Measurements from ENCODE around the gene MOAP1. TPM values are rescaled to one million over a fixed set of nuclear protein-coding genes. Genes with fewer than 3 reads are reported as not detected.

Gene MOAP1
- total RNA-seq, 1 donor from 2014 or later, result 61.1 TPM

GRCh38 chr14:93133464-93133863, 51.2 kb downstream of the MOAP1 start:
- DNase-seq, result no peak
- TF ChIP-seq CTCF (IDR thresholded peaks at IDR 0.05; ENCODE audit: borderline replicate concordance), result no peak
- Histone ChIP-seq H3K4me3 (no peak overlapping the region), H3K9me3 (replicated peaks) (no peaks in the 10 kb centered on the region), H3K4me1 (peaks cover 26% of the 10 kb centered on the region), H3K27me3 (ENCODE audit: low read depth) (no peaks in the 10 kb centered on the region), H3K36me3 (no peaks in the 10 kb centered on the region), H3K27ac (replicated peaks) (peak overlapping the region; percentile 58)
- intact Hi-C loops (cut with micrococcal nuclease), result no loop called here

- no peak overlapping the region for H3K4me3 ChIP-seq
Measured at GRCh38 chr14:93132472-93133065, 52.1 kb downstream of the MOAP1 start.

More at GRCh38 chr14:93132472-93133065, 52.1 kb downstream of the MOAP1 start:
- TF ChIP-seq CTCF (IDR thresholded peaks at IDR 0.05; ENCODE audit: borderline replicate concordance), result peak; percentile 67
- Histone ChIP-seq H3K9me3 (replicated peaks) (no peaks in the 10 kb centered on the region), H3K4me1 (peaks cover 17% of the 10 kb centered on the region), H3K27me3 (ENCODE audit: low read depth) (no peaks in the 10 kb centered on the region), H3K36me3 (no peaks in the 10 kb centered on the region), H3K27ac (replicated peaks) (peak overlapping the region; percentile 58)
- intact Hi-C loops (cut with micrococcal nuclease), result no loop called here
- no peak for DNase-seq

Other genes with a start within 250 kb of the MOAP1 start
- gene ITPK1, start 69.0 kb downstream of the MOAP1 start, total RNA-seq, result 112 TPM
- gene LYSET, start 420 bp upstream of the MOAP1 start, total RNA-seq, result 24.4 TPM
- 19.0 TPM for gene GON7, start 22.2 kb upstream of the MOAP1 start, total RNA-seq
- gene UBR7, start 22.4 kb upstream of the MOAP1 start, total RNA-seq, result 18.3 TPM
- 20.2 TPM for gene BTBD7, start 148.1 kb upstream of the MOAP1 start, total RNA-seq
- gene COX8C, start 162.3 kb upstream of the MOAP1 start, total RNA-seq, result 1.3 TPM
- 0.25 TPM for gene UNC79, start 246.0 kb upstream of the MOAP1 start, total RNA-seq